Activated CD4-positive, alpha-beta T cell treated with anti-CD3 and anti-CD28 coated beads, Interleukin-2, amount 10 ng/mL, durations not matched to agents 7 days and 5 days (primary cell): Measurements from ENCODE around the gene TTC7B. TPM values are rescaled to one million over a fixed set of nuclear protein-coding genes. Genes with fewer than 3 reads are reported as not detected.

ENCODE experiments used
- CTCF ChIA-PET: fragments of 350-600 bp; sonication (Branson Sonifier 250); formaldehyde crosslinking; loops from one replicate; lab custom pipeline; 2021; ENCODE audit warnings: antibody characterized with exemption; lab: Charles Lee
- POLR2A ChIA-PET: fragments of 350-600 bp; sonication (Branson Sonifier 250); formaldehyde crosslinking; loops from one replicate; lab custom pipeline; 2021; ENCODE audit warnings: antibody characterized with exemption; lab: Charles Lee
- DNase-seq: peaks from one replicate; pipeline ENCODE4 v3.0.0-alpha.2; 2020
- H3K27ac Mint-ChIP-seq: one replicate; pipeline ENCODE4 v1.8.0; 2021; ENCODE audit warnings: mild to moderate bottlenecking, moderate library complexity, mixed read lengths
- H3K27me3 Mint-ChIP-seq: one replicate; pipeline ENCODE4 v1.8.0; 2021; ENCODE audit warnings: mixed read lengths
- H3K36me3 Mint-ChIP-seq: one replicate; pipeline ENCODE4 v1.8.0; 2021; ENCODE audit warnings: low read depth, mixed read lengths
- H3K4me1 Mint-ChIP-seq: one replicate; pipeline ENCODE4 v1.8.0; 2021; ENCODE audit warnings: mixed read lengths
- H3K4me3 Mint-ChIP-seq: one replicate; pipeline ENCODE4 v1.8.0; 2021; ENCODE audit warnings: mild to moderate bottlenecking, moderate library complexity, mixed read lengths
- H3K9me3 Mint-ChIP-seq: one replicate; pipeline ENCODE4 v1.8.0; 2021; ENCODE audit warnings: mixed read lengths
- total RNA-seq, 2 experiments: library from RNA; stranded (reverse); gene quantifications; one replicate each; pipeline ENCODE4 v1.2.3, GENCODE V29; 2021

TTC7B gene
- total RNA-seq, 2 experiments from 2014 or later, result 2.7 to 2.9 TPM

DNA sequence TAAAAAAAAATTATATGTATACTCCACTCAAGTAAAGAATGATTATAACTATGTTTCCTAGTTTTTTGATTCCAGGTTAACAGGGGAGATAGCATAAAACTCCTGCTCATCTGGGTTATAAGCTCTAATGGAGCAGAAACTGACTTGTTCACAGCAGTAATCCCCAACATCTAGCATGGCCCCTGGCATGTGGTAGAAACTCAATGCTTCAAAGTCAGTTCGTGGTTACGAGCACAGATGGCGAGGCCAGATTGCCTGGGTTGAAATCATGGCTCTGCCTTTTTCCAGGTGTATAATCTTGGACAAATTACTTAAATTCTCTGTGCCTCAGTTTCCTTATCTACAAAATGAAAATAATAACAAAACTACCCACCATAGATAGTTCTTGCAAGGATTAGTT lies 183.8 kb downstream of the TTC7B start:
- Mint-ChIP-seq H3K27ac (no peak overlapping the region), H3K4me3 (no peak overlapping the region), H3K36me3 (no peaks in the 10 kb centered on the region), H3K9me3 (no peaks in the 10 kb centered on the region), H3K4me1 (no peaks in the 10 kb centered on the region), H3K27me3 (no peaks in the 10 kb centered on the region)
- POLR2A ChIA-PET, result interaction anchor here (0.7 kb wide), 1 partner anchor 53 kb away, joined by 4 read pairs; no protein-coding TSS in a partner anchor
- CTCF ChIA-PET, result no interaction called here
- no peak for DNase-seq

DNA sequence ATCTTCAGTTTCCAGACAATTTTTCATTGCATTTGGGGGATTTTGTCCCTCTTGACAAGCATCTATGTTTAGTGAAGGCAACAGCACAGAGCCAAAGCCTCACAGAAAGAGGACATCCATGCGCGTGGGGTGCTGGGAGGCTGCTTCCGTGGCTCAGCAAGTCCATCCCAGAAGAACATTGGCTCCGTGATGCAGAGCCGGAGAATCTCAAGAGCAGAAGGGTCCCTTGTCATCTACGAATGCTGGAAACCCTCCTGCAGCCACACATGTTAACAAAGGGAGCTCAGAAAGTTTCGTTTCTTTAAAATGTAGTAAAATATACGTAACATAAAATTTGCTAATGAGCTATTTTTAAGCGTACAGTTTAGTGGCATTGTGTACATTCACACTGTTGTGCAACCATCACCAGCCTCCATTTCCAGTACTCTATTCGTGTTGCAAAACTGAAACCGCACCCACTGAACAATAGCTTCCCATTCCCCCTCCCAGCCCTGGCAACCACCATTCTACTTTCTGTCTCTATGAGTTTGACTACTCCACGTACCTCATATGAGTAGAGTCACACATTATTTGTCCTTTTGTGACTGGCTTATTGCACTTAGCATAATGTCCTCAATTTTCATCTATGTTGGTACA lies 185.9 kb downstream of the TTC7B start:
- ChIA-PET POLR2A (no interaction called here), CTCF (interaction anchor here (0.5 to 1.3 kb wide), 3 partner anchors 66 to 1486 kb away, joined by 3 to 4 read pairs (median 4); no protein-coding TSS in a partner anchor)
- Mint-ChIP-seq H3K27ac (no peak overlapping the region), H3K4me3 (no peak overlapping the region), H3K9me3 (no peaks in the 10 kb centered on the region), H3K36me3 (no peaks in the 10 kb centered on the region), H3K4me1 (no peaks in the 10 kb centered on the region), H3K27me3 (no peaks in the 10 kb centered on the region)
- no peak for DNase-seq

DNA sequence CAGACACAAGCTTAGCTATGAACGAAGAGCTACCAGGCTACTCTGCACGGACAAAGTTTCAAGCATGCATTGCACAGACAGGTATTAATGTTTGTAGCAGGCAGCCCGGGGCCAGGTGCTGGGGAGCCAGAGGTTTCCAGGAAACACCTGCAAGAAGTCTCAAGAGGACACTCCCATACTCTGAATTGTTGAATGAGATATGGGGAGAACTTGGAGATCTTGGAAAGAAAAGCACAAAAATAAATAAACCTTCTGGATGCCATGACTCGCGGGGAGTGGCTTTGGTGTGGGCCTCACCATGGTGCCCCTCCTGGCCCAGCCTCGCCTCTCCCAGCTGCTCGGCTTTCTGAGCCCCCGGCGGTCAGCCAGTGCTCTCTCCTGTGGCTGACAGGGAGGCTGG lies 186.8 kb downstream of the TTC7B start:
- CTCF ChIA-PET, result interaction anchor here (1.3 kb wide), 1 partner anchor 67 kb away, joined by 3 read pairs; no protein-coding TSS in a partner anchor
- Mint-ChIP-seq H3K4me1 (no peaks in the 10 kb centered on the region), H3K36me3 (no peaks in the 10 kb centered on the region), H3K27me3 (no peaks in the 10 kb centered on the region), H3K27ac (no peak overlapping the region), H3K9me3 (no peaks in the 10 kb centered on the region), H3K4me3 (no peak overlapping the region)
- DNase-seq, result no peak
- POLR2A ChIA-PET, result no interaction called here

DNA sequence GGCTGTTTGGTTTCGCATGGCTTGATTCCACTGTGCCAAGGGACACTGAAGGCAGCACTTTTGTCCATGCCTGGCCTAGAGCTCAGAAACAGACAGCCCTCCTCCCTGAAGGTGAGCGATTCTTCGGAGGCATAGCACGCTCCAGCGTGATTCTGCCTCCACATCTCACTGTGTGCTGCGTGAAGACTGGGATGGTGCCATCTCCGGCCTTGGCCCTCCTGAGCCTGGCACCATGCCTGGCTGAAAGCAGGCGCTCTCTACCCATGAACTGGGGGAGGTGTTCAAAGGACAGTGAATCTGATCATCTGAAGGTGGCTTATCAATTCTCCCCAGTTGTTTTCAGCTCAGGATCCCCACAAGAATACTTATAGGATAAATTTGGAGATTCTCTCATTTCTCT lies 187.4 kb downstream of the TTC7B start:
- Mint-ChIP-seq H3K9me3 (no peaks in the 10 kb centered on the region), H3K4me3 (no peak overlapping the region)
- POLR2A ChIA-PET, result no interaction called here

DNA sequence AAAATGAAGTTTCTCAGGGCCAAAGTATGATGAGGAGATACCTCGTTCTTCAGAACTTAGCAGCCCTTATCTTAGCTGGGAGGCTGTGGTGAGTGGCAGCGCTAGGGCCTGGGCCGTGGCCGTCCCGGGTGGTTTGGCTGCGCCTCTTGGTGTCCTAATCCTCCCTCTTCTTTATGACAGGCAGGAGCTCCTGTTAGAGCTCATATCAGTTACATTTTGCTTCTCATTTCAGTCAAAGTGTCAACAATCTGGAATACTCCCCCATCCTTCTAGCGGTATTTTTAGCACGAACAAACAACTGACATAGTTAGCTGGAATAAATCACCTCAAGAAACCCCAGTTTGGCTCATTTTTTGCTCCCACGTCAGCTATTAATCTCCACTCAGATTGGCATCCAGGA lies 188.8 kb downstream of the TTC7B start:
- POLR2A ChIA-PET, result no interaction called here
- Mint-ChIP-seq H3K36me3 (no peaks in the 10 kb centered on the region), H3K4me1 (no peaks in the 10 kb centered on the region), H3K4me3 (no peak overlapping the region), H3K27me3 (no peaks in the 10 kb centered on the region), H3K27ac (no peak overlapping the region), H3K9me3 (no peaks in the 10 kb centered on the region)
- DNase-seq, result no peak
- CTCF ChIA-PET, result no interaction called here

More for the DNA sequence above, 187.4 kb downstream of the TTC7B start:
- H3K36me3 Mint-ChIP-seq, result no peaks in the 10 kb centered on the region
- DNase-seq, result no peak
- CTCF ChIA-PET, result interaction anchor here (1.2 kb wide), 1 partner anchor 9 kb away, joined by 3 read pairs; no protein-coding TSS in a partner anchor
- H3K27me3 Mint-ChIP-seq, result no peaks in the 10 kb centered on the region
- H3K27ac Mint-ChIP-seq, result no peak overlapping the region
- no peaks in the 10 kb centered on the region for H3K4me1 Mint-ChIP-seq

DNA sequence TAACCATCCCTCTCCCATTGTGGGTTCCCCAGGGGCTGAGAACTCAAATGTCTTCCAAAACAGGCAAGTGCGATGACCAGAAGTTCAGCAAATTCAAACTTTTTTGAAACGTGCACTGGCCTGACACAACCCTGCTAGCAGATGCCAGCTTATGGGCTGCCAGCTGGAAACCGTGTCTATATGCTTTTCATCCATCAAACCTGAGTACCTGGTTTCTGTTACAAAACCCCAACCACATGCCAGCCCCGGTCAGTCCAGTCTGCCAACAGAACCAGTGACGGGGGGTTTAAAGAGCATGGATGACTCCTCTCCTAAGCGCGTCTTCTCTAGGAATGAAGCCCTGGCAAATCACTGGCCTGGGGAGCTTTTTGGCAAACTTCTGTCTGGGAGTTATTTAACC lies 189.7 kb downstream of the TTC7B start:
- Mint-ChIP-seq H3K27me3 (no peaks in the 10 kb centered on the region), H3K4me3 (no peak overlapping the region), H3K9me3 (no peaks in the 10 kb centered on the region), H3K36me3 (no peaks in the 10 kb centered on the region), H3K4me1 (no peaks in the 10 kb centered on the region), H3K27ac (no peak overlapping the region)
- DNase-seq, result no peak
- CTCF ChIA-PET, result no interaction called here
- POLR2A ChIA-PET, result no interaction called here

DNA sequence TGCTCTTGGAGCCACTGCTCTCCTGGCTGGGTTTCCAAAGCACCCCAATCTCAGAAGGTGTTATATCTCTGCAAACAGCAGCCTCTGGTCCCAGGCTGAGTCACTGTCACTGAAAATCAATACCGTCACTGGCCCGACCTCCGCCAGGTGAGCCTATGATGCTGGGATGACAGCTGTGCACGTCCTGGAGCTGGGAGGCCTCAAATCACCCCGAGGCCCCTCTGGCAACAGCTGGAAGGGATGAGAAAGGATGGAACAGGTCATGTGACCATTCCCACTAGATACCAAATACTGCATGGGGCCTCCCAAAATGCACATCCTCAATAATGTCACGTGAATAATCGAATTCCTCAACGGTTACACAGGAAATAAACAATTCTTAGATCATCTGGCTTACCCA lies 190.8 kb downstream of the TTC7B start:
- Mint-ChIP-seq H3K27ac (no peak overlapping the region), H3K9me3 (no peaks in the 10 kb centered on the region), H3K27me3 (no peaks in the 10 kb centered on the region), H3K4me3 (no peak overlapping the region), H3K36me3 (no peaks in the 10 kb centered on the region), H3K4me1 (no peaks in the 10 kb centered on the region)
- ChIA-PET POLR2A (no interaction called here), CTCF (no interaction called here)
- DNase-seq, result no peak

DNA sequence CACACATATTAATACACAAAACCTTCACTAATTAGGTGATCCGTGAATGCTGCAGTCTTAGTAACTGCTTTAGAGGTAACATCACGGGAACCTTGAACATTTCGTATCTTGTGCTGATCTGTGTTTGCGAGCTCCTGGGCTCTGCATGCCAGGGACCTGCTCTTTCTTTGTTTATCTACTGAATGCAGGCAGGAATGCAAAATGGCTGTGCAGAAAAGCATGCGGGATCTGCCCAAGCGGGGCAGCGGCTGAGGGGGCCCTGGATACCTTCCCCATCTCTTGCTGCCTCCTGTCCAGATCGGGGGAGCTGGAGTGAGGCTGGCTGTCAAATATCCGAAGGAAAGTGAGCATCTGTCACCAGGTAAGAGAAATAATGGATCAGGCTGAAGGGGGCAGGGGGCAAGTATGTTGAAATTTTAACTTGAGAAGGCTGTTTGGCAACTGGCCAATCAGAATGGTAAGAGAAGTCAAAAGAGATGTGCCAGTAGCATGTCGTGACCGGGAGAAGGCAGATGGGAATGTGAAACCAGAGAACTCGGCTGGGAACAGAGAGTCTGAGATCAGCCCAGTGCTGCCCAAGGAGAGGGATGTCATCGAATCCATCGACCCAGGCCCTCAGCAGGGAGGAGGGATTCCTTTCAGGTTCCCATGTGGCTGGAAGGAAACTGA lies 191.4 kb downstream of the TTC7B start:
- no peak overlapping the region for H3K27ac Mint-ChIP-seq
- CTCF ChIA-PET, result no interaction called here

DNA sequence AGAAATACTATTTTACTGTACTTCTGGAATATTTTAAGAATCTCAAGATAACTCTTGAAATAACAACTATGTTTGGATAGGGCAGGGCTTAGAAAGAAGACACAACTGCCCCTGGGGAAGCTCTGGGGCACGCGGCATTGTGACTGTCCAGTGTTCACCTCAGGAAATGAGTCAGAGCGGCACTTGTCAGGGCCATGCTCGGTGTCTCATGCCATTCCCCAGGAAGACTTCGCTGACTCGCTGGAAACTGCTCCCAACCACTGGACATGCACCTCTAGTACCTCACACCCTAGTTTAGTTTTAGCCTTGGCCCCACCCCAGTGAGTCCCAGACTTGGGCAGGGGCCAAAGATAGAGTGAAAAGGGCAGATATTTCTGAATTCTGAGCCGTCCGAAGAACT lies 192.0 kb downstream of the TTC7B start:
- H3K27ac Mint-ChIP-seq, result no peak overlapping the region
- ChIA-PET CTCF (no interaction called here), POLR2A (no interaction called here)
- no peaks in the 10 kb centered on the region for H3K36me3 Mint-ChIP-seq
- H3K9me3 Mint-ChIP-seq, result no peaks in the 10 kb centered on the region
- H3K27me3 Mint-ChIP-seq, result no peaks in the 10 kb centered on the region
- H3K4me3 Mint-ChIP-seq, result no peak overlapping the region
- H3K4me1 Mint-ChIP-seq, result no peaks in the 10 kb centered on the region
- no peak for DNase-seq

More for the DNA sequence above, 191.4 kb downstream of the TTC7B start:
- no peaks in the 10 kb centered on the region for H3K27me3 Mint-ChIP-seq
- H3K9me3 Mint-ChIP-seq, result no peaks in the 10 kb centered on the region
- H3K4me1 Mint-ChIP-seq, result no peaks in the 10 kb centered on the region
- DNase-seq, result no peak
- no peaks in the 10 kb centered on the region for H3K36me3 Mint-ChIP-seq
- POLR2A ChIA-PET, result no interaction called here
- H3K4me3 Mint-ChIP-seq, result no peak overlapping the region

DNA sequence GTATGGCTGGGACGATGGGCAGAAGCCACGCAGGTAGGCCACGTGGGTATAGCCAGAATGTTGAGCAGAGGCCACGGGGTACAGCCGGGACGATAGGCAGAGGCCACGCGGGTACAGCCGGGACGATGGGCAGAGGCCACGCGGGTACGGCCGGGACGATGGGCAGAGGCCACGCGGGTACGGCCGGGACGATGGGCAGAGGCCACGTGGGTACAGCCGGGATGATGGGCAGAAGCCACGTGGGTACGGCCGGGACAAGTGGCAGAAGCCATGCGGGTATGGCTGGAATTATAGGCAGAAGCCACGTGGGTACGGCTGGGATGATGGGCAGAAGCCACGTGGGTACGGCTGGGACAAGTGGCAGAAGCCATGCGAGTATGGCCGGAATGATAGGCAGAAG lies 195.0 kb downstream of the TTC7B start:
- DNase-seq, result no peak
- H3K27me3 Mint-ChIP-seq, result no peaks in the 10 kb centered on the region
- H3K9me3 Mint-ChIP-seq, result no peaks in the 10 kb centered on the region
- no peaks in the 10 kb centered on the region for H3K4me1 Mint-ChIP-seq
- POLR2A ChIA-PET, result no interaction called here
- no peak overlapping the region for H3K4me3 Mint-ChIP-seq
- no peaks in the 10 kb centered on the region for H3K36me3 Mint-ChIP-seq
- H3K27ac Mint-ChIP-seq, result no peak overlapping the region
- CTCF ChIA-PET, result no interaction called here

DNA sequence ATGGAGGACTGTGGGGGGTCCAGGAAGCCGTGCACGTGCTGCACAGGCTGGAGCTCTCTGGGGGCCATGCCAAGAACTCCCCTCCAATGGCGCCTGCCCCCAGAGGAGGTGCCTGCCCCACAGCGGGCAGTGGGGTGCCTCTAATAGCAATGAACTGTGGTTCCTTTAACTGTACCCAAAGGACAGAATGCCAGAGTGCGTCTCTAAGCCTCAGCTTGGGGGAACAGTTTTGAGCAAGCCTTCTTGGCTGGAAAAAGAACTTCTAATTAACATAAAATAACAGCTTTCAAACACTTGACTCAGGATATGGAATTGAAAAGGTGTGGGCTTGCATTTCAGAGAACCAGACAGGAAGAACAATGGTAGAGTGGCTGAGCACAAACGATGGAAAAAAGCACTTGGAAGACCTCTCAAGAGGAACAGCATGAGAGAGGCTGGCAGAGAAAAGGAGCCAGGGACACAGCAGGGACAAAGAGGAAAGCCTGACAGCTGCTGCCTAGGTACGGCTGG lies 195.6 kb downstream of the TTC7B start:
- CTCF ChIA-PET, result interaction anchor here (0.5 kb wide), 1 partner anchor 1686 kb away, joined by 3 read pairs; no protein-coding TSS in a partner anchor
- Mint-ChIP-seq H3K36me3 (no peaks in the 10 kb centered on the region), H3K27me3 (no peaks in the 10 kb centered on the region), H3K27ac (no peak overlapping the region), H3K4me1 (no peaks in the 10 kb centered on the region), H3K9me3 (no peaks in the 10 kb centered on the region), H3K4me3 (no peak overlapping the region)
- POLR2A ChIA-PET, result no interaction called here
- no peak for DNase-seq

DNA sequence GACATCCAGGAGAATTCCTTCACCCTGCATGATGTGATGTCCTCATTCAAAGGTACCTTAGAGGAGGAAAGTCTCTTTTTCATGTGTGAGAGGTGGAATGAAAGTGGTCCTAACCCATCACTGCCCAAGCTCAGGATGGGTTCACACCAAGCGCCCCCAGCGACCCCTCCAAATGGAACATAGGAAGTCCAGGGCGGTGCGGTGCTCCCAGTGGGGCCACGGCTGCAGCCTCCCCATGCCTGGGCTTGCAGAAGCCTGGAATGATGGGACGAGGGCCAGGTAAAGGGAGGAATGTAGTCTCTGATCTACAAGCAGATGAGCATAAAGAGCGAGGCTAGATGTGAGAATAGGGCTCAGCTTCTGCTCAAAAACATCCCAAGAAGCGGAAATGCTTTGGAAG lies 196.3 kb downstream of the TTC7B start:
- ChIA-PET CTCF (interaction anchor here (0.5 kb wide), 1 partner anchor 1685 kb away, joined by 3 read pairs; no protein-coding TSS in a partner anchor), POLR2A (no interaction called here)
- H3K36me3 Mint-ChIP-seq, result no peaks in the 10 kb centered on the region
- no peak overlapping the region for H3K27ac Mint-ChIP-seq
- DNase-seq, result no peak
- H3K27me3 Mint-ChIP-seq, result no peaks in the 10 kb centered on the region
- H3K4me3 Mint-ChIP-seq, result no peak overlapping the region
- no peaks in the 10 kb centered on the region for H3K9me3 Mint-ChIP-seq
- H3K4me1 Mint-ChIP-seq, result no peaks in the 10 kb centered on the region

DNA sequence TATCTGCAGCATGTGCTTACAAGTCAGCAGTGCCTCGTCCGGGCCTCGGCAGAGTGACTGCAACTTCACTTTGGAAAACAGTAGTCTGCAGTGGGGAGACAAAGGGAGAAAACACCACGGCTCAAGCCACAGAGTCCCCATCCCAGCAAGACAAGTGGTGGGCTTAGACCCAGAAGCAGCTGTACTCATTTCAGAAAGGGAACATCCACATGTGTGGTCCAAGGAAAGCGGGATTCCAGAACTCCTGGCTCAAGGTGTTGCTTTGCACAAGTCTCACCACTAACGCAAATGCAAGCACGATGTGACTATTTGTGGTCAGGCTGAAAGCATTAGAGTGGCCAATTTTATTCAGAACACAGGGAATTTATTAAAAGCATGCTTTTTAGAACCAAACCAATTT lies 198.3 kb downstream of the TTC7B start:
- Mint-ChIP-seq H3K9me3 (no peaks in the 10 kb centered on the region), H3K27me3 (no peaks in the 10 kb centered on the region), H3K4me1 (no peaks in the 10 kb centered on the region), H3K4me3 (no peak overlapping the region), H3K27ac (no peak overlapping the region), H3K36me3 (no peaks in the 10 kb centered on the region)
- ChIA-PET POLR2A (no interaction called here), CTCF (no interaction called here)
- DNase-seq, result no peak
